Dedifferentiated amniotic fluid mesenchymal stem cell (primary cell): ENCODE measurements around the gene DYSF.

ENCODE experiments used
- DNase-seq: peaks from one replicate; pipeline ENCODE4 v3.0.0-alpha.2; 2016; ENCODE audit errors: extremely low spot score

Gene DYSF

DNA sequence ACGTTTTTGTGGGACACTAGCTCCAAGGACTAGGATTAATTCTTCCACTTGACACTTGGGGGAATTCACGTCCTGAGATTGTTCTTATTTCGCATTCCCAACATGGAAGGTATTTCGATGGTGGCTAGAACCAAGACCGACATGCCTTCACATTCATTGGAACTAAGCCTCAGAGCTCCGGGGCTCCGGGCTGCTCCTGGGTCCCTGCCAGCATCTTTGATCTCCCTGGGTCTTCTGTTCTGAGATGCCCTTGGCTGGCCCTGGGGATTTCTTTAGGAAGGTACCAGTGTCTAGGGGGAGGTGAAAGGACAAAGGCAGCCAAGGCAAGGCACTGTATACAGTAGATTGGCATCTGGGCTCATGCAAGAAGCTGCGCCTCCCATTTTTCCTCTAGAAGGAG lies 76.8 kb downstream of the DYSF start:
- DNase-seq = no peak

GRCh38 chr2:71530641-71531332 lies 77.4 kb downstream of the DYSF start:
- peak; percentile 28 for DNase-seq

DNA sequence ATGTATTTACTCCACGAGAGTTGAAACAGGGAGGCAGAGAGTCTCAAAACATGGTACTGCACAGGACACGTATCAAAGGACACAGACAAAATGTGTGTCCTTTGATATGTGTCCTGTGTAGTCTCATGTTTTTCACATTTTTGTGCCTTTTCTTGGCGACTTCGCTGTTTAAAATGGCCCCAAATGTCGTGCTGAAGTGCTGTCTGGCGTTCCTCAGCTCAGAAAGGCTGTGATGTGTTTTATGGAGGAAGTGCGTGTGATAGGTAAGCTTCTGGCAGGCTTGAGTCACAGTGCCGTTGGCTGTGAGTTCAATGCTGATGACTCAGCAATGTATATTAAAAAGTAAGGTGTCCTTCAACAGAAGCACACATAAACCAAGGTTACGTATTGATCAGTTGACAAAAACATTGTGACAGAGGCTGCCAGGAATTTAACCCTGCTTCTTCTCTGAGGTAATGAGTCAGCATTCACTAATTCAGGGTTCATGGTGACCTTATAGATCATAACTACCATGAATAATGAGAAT lies 78.2 kb downstream of the DYSF start:
- DNase-seq = no peak

GRCh38 chr2:71532327-71532726 lies 79.0 kb downstream of the DYSF start:
- DNase-seq = no peak

GRCh38 chr2:71534201-71534600 lies 80.8 kb downstream of the DYSF start:
- no peak for DNase-seq

DNA sequence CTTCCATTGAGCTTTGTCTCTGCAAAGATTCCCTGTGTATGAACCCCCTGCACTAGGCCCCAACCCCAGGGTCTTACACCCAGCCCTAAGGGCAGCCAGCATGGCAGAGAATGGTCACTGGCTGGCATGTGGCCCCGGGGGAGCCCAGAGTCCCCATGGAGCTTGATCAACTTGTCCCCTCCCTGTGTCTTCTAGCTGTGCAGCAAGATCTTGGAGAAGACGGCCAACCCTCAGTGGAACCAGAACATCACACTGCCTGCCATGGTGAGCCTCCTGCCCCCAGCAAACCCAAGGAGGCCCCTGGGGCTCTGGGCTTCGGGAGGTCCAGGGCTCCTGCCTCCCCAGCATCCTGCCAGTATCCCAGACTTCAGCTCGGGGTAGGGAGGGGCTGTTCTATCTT lies 81.5 kb downstream of the DYSF start:
- DNase-seq = no peak

GRCh38 chr2:71535526-71535925 lies 82.2 kb downstream of the DYSF start:
- DNase-seq = no peak

- no peak for DNase-seq
Observed at GRCh38 chr2:71536226-71536671, 82.9 kb downstream of the DYSF start.

DNA sequence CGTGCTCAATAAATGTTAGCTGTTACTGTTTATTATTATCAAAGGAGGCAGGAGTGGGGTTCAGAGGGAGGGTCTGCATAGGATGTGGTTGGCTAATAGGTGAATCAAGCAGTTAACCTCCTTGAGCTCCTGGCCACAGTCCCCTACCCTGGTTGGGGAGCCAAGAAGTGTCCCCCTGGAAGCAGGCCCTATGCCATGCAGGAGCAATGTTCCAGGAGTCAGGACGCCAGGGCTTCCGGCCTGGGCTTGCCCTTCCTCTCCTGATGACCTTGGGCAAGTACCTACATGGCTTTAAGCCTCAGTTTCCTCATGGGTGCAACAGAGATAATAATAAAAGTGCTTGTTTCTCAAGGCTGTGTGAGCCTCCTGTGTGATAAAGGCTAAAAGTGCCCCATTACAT lies 84.9 kb downstream of the DYSF start:
- no peak for DNase-seq

DNA sequence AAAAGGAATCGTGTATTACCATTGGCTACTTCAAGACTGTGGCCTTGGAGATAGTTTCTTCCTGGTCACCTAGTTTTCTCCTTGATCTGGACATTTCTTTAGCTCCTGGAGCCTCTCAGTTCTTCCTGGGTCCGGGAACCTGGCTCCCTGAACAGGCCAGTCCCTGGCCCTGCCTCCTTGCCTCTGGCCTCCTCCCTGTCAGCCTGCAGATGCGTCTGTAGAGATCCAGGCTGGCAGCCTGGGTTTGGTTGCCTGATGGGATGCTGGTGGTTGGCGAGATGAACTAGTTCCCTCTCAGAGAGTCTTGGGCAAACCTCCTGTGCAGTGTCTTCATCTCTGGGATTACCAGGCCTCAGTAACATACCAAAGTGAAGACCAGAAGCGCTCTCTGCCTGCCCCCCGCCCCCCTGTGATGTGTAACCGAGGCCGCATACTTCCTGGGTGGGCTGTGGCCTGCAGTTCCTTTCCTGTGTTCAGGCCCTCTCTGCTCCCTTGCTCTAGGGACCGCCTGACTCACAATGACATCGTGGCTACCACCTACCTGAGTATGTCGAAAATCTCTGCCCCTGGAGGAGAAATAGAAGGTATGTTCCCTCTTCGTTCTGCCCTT lies 85.4 kb downstream of the DYSF start:
- no peak for DNase-seq

- DNase-seq = no peak
Observed at GRCh38 chr2:71540818-71541217, 87.5 kb downstream of the DYSF start.

DNA sequence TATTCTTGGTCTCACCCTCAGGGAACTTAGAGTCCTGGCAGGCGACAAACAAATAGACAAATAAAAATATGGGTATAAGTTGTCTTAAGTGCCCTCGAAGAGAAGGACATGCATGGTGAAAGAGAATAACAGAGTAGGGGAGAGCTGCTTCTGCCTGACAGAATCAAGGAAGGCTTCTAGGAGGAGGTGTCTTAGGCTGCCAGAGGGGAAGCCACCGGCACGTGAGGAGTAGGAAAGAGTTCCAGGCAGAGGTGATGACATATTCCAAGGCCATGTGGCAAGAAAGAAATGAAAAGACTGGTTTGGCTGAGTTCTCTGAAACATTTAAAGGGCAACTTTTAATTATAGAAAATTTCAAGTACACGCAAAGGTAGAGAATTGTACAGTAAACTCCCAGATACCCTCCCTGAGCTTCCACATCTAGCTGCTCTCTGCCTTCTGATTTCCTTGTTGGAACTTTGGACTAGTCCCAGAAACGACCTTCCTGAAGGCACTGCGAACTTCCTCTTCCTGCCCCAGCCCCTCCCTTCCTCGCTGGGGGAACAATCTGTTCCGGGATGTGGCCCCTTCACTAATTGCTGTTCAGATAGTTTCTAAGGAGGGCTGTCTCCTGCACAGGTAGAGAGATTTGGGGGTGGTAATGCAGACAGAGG lies 91.7 kb downstream of the DYSF start:
- no peak for DNase-seq

- peak; percentile 31 for DNase-seq
Observed at GRCh38 chr2:71545572-71546274, 92.4 kb downstream of the DYSF start.

GRCh38 chr2:71546275-71546638 lies 92.9 kb downstream of the DYSF start:
- no peak for DNase-seq

DNA sequence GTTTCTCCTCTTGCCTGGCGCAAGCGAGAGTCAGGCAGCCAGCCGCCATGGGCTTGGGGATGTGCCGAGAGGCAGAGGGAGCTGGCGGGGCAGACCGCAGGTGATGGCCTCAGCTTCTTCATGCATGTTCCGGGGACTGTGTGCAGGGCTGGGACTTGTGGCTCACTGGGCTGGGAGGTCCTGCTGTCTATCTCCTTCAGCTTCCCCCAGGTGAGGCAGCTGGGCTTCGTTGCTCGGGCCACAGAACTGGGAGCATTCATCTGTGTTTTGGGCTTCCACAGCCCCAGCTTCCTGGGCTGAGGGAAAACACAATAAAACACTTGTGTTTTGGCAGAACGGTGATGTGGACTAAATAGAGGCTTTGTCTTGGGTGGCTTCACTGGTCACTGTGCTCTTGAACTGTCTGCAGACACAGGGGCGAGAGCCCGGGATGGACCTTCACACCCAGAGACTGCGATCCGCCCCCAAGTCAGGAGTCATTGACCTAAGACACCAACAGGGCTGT lies 93.5 kb downstream of the DYSF start:
- DNase-seq = no peak

DNA sequence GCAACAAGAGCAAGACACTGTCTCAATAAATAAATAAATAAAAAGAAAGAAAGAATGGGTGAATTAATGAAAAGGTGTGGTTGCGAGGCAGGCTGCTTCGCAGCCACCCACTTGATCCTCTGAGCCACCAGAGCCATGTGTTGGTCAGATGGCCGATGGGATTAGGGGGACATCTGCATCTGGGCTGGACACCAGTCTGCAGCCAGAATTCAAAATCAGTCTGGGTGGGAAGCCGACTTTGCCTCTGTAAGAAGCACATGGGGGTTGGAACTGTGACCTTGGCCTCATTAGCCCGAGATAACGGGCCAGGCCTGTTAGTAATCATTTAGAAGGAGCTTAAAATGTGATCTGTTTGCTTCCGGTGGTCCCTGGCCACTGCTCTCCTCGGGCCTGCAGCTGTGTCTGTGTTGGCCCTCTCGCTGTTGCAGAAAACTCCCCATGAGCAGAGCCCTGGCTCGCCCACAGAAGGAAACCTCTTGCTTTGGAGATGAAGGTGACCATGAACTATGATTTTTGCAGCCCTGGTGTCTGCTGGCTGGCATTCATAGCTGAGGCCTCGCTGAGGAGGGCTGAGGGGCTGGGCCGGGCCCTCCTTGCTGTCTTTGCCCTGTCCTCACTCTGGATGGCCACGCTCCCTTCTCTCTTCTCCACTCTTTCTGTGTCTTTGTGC lies 94.4 kb downstream of the DYSF start:
- no peak for DNase-seq

DNA sequence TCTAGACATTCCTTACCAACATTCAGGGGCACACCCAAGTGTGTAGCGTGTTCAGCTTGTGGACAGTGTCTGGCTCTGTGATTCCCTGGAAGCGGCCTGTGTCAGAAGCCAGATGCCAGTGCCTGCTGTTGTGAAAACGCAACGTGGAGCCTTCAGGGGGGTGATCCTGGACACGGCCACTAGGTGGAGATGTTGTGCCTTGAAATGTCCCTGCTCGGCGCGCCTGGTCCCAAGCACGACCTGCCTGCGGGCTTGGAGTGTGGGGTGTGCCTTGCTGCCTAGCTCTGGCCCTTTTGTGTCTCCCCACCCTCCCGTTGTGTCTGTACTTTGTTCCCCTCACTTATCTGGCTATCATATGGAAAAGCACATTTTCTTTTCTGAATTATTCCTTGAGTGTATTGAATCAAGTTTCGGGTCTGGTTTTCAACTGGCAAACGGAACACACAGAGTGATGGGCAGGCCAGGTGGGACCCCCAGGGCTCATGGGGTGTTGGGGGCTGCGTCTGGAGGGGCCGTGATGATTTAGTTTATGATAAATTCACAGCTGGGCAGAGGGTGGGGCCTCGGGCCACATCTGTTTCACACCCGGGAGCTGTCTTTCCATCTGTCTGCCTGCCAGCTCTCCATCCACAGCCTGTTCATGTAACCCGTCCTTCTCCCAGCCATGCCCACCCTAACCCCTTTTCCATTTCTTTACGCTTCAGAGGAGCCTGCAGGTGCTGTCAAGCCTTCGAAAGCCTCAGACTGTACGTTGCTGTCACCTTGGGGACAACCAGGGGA lies 95.5 kb downstream of the DYSF start:
- DNase-seq = no peak

GRCh38 chr2:71550801-71551630 lies 97.7 kb downstream of the DYSF start:
- no peak for DNase-seq

DNA sequence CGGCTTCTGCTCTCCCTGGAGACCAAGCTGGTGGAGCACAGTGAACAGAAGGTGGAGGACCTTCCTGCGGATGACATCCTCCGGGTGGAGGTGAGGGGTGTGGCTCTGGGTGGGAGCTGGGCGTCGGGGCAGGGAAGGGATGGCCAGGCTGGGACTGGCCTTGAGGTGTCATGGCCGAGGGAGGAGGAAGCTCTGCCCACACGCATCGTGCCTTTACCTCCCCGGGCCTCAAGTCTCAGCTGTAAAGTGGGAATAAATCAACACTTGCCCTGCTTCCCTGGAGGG lies 98.2 kb downstream of the DYSF start:
- DNase-seq = no peak

GRCh38 chr2:71552356-71552755 lies 99.0 kb downstream of the DYSF start:
- no peak for DNase-seq
